HCT116 (cell line): ENCODE measurements around the gene PCDHGB4. TPM values are rescaled to one million over a fixed set of nuclear protein-coding genes. Genes with fewer than 3 reads are reported as not detected.

Experiments used
- CBX3 ChIP-seq: IDR thresholded peaks from 2 replicates; pipeline ENCODE4 v1.6.1; 2012; ENCODE audit warnings: low read depth
- CEBPB ChIP-seq: IDR thresholded peaks from 2 replicates; pipeline ENCODE4 v1.6.1; 2012; ENCODE audit warnings: low read depth
- EGR1 ChIP-seq: IDR thresholded peaks from 2 replicates; pipeline ENCODE4 v1.6.1; 2012; ENCODE audit warnings: low read depth
- EZH2phosphoT487 ChIP-seq: fragments of 200-600 bp; IDR thresholded peaks from 2 replicates; pipeline ENCODE4 v1.6.1; 2018; ENCODE audit warnings: antibody characterized with exemption, borderline replicate concordance
- FOSL1 ChIP-seq: IDR thresholded peaks from 2 replicates; pipeline ENCODE4 v1.6.1; 2012; ENCODE audit warnings: low read depth
- POLR2A ChIP-seq: IDR thresholded peaks from 2 replicates; pipeline ENCODE4 v1.7.0; 2011; ENCODE audit warnings: borderline replicate concordance; ENCODE audit not compliant: insufficient read depth, insufficient read length; ENCODE audit errors: extremely low read depth
- POLR2AphosphoS5 ChIP-seq: IDR thresholded peaks from 2 replicates; pipeline ENCODE4 v1.6.1; 2011; ENCODE audit warnings: mild to moderate bottlenecking, low read depth, low read length, moderate library complexity
- SP1 ChIP-seq: IDR thresholded peaks from 2 replicates; pipeline ENCODE4 v1.6.1; 2012; ENCODE audit warnings: low read depth
- SRF ChIP-seq: IDR thresholded peaks from 2 replicates; pipeline ENCODE4 v1.6.1; 2012; ENCODE audit warnings: low read depth
- YY1 ChIP-seq: IDR thresholded peaks from 2 replicates; pipeline ENCODE4 v1.6.1; 2011; ENCODE audit warnings: low read length, low read depth, moderate library complexity, mild to moderate bottlenecking; ENCODE audit not compliant: insufficient replicate concordance; ENCODE audit errors: extremely low read depth
- ZNF274 ChIP-seq: fragments of 200-500 bp; sonication (Bioruptor generic); IDR thresholded peaks from 2 replicates; pipeline ENCODE4 v1.6.1; 2014; ENCODE audit warnings: mild to moderate bottlenecking, low read depth, low read length, inconsistent platforms
- total RNA-seq: library from RNA; stranded (reverse); gene quantifications from one replicate; pipeline ENCODE4 v1.2.1, GENCODE V29; 2021; ENCODE audit not compliant: unreplicated experiment
- TF ChIP-seq, protein P1 (sequence below), 3 experiments: fragments of 200-600 bp in 1 of 3; sonication (generic) in 1 of 3; IDR thresholded peaks in 2 of 3; conservative IDR thresholded peaks in 1 of 3; 2 replicates each; pipeline ENCODE4 v1.5.1; 2012 to 2017; ENCODE audit warnings: low read depth in 2 of 3, low read length in 2 of 3, antibody characterized with exemption in 1 of 3, borderline replicate concordance in 1 of 3, control low read depth in 1 of 3, mild to moderate bottlenecking in 1 of 3, mixed read lengths in 1 of 3, mixed run types in 1 of 3, moderate library complexity in 1 of 3; ENCODE audit not compliant: insufficient read depth in 1 of 3
- TF ChIP-seq, protein P2 (sequence below): IDR thresholded peaks from 2 replicates; pipeline ENCODE4 v1.6.1; 2012

The PCDHGB4 gene
- total RNA-seq, 1 experiment from 2014 or later, result not detected

DNA sequence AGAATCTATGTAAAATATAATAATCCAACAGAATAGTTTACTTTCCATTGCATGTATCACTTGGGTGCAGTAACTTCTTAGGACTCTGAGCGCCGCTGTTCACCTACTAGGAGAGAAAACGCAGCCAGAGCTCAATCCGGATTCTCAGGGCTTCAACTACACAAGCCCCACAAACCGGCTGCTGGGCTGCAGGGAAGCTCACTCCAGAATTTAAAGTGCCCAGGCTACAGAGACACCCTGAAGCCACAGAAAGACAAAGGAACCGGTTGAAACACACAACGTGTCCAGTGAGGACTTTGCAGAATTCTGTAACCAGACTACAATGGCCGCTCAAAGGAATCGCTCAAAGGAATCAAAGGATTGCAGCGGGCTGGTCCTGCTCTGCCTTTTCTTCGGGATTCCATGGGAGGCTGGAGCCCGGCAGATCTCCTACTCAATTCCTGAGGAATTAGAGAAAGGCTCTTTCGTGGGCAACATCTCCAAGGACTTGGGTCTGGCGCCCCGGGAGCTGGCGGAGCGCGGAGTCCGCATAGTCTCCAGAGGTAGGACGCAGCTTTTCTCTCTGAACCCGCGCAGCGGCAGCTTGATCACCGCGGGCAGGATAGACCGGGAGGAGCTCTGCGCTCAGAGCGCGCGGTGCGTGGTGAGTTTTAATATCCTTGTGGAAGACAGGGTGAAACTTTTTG, 25.5 kb downstream of the PCDHGB4 start, which contains the start of gene PCDHGA10 (continued):
- no peak for TF ChIP-seq SP1
- no peak for TF ChIP-seq FOSL1
- no peak for TF ChIP-seq SRF
- TF ChIP-seq EZH2phosphoT487, result no peak
- TF ChIP-seq YY1, result peak; percentile 69
- TF ChIP-seq, protein P1, sequence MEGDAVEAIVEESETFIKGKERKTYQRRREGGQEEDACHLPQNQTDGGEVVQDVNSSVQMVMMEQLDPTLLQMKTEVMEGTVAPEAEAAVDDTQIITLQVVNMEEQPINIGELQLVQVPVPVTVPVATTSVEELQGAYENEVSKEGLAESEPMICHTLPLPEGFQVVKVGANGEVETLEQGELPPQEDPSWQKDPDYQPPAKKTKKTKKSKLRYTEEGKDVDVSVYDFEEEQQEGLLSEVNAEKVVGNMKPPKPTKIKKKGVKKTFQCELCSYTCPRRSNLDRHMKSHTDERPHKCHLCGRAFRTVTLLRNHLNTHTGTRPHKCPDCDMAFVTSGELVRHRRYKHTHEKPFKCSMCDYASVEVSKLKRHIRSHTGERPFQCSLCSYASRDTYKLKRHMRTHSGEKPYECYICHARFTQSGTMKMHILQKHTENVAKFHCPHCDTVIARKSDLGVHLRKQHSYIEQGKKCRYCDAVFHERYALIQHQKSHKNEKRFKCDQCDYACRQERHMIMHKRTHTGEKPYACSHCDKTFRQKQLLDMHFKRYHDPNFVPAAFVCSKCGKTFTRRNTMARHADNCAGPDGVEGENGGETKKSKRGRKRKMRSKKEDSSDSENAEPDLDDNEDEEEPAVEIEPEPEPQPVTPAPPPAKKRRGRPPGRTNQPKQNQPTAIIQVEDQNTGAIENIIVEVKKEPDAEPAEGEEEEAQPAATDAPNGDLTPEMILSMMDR (IDR thresholded peaks at IDR 0.05 in 2 of 3, conservative IDR thresholded peaks at IDR 0.05 in 1 of 3; ENCODE audit: borderline replicate concordance in 1 of 3, insufficient read depth in 1 of 3, low read depth in 2 of 3, low read length in 2 of 3), result peak; percentile 84 to 96 (median 86)
- peak; percentile 24; the same call in 1 of the 2 replicates for TF ChIP-seq POLR2AphosphoS5
- TF ChIP-seq CBX3, result no peak
- TF ChIP-seq ZNF274, result no peak
- no peak for TF ChIP-seq EGR1
- TF ChIP-seq, protein P2, sequence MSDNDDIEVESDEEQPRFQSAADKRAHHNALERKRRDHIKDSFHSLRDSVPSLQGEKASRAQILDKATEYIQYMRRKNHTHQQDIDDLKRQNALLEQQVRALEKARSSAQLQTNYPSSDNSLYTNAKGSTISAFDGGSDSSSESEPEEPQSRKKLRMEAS, result peak; percentile 10; the same call in 1 of the 2 replicates
- TF ChIP-seq CEBPB, result no peak
- no peak for TF ChIP-seq POLR2A
